Measurements from ENCODE around the gene ADCY3. TPM values are rescaled to one million over a fixed set of nuclear protein-coding genes. Genes with fewer than 3 reads are reported as not detected.

Gene ADCY3
- total RNA-seq, 1 donor from 2014 or later, result 25.8 TPM

Small RNAs within 50 kb of the gene (small RNA-seq; reads per million reads assigned to genes)
- not detected for gene AC013267.1 (ENCODE audit: low replicate concordance)
- gene RF00016 (ENCODE audit: low replicate concordance), result not detected

Other genes starting within 250 kb of the ADCY3 start
- gene PTRHD1, start 126.8 kb downstream of the ADCY3 start, total RNA-seq, result 27.5 TPM
- 11.3 TPM for gene CENPO, start 126.8 kb downstream of the ADCY3 start, total RNA-seq
- gene DNAJC27, start 51.7 kb upstream of the ADCY3 start, total RNA-seq, result 8.9 TPM
- 56.1 TPM for gene EFR3B, start 121.8 kb upstream of the ADCY3 start, total RNA-seq
- 0.49 TPM for gene POMC, start 248.3 kb upstream of the ADCY3 start, total RNA-seq